GM12872 (cell line): Measurements from ENCODE around the gene CCDC197.

Experiments
- TF ChIP-seq, protein P1 (sequence below): IDR thresholded peaks from 3 replicates; pipeline ENCODE4 v1.5.1; 2011; ENCODE audit warnings: low read depth, mild to moderate bottlenecking, low read length, moderate library complexity; ENCODE audit not compliant: insufficient read depth

The CCDC197 gene

DNA sequence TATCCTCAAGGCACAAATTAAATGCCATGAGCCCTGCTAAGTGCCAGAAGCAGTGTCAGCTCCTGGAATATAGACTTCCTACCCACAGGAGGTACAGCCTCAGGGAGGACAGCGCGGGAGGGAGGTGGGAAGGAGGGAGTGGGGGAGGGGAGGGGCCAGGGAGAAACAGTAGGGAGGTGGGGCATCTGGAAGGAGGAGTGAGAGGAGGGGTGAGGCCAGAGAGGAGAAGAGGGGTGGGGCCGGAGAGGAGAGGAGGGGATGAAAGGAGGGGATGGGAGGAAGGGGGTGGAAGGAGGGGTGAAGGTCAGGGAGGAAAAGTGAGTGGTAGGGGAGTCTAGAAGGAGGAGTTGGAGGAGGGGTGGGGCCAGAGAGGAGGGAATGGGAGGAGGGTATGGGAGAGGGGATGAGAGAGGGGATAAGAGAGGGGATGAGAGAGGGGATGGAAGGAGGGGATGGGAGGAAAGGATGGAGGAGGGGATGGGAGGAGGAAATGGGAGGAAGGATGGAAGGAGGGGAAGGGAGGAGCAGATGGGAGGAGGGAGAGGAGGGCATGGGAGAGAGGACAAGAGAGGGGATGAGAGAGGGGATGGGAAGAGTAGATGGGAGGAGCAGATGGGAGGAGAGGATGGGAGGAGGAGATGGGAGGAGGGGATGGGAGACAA is 9.2 kb upstream of the CCDC197 start:
- TF ChIP-seq, protein P1, sequence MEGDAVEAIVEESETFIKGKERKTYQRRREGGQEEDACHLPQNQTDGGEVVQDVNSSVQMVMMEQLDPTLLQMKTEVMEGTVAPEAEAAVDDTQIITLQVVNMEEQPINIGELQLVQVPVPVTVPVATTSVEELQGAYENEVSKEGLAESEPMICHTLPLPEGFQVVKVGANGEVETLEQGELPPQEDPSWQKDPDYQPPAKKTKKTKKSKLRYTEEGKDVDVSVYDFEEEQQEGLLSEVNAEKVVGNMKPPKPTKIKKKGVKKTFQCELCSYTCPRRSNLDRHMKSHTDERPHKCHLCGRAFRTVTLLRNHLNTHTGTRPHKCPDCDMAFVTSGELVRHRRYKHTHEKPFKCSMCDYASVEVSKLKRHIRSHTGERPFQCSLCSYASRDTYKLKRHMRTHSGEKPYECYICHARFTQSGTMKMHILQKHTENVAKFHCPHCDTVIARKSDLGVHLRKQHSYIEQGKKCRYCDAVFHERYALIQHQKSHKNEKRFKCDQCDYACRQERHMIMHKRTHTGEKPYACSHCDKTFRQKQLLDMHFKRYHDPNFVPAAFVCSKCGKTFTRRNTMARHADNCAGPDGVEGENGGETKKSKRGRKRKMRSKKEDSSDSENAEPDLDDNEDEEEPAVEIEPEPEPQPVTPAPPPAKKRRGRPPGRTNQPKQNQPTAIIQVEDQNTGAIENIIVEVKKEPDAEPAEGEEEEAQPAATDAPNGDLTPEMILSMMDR: no peak

DNA sequence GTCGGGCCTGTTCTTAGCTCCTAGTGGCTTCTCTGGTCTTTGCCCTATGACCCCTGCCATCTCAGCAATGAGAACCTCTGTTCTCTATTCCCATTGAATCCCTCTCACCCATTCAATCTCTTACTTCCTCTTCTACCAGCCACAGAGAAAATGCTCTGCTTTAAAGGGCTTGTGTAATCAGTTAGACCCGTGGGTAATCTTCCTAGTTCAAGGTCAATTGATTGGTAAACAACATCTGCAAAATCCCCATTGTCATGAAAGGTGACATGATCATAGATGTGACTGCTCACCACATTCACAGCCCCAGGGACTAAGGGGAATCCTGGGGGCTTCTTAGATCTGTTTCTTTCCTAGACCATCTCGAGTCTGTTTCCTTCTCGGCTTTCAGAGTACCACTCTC is 7.2 kb upstream of the CCDC197 start:
- TF ChIP-seq, protein P1: no peak

DNA sequence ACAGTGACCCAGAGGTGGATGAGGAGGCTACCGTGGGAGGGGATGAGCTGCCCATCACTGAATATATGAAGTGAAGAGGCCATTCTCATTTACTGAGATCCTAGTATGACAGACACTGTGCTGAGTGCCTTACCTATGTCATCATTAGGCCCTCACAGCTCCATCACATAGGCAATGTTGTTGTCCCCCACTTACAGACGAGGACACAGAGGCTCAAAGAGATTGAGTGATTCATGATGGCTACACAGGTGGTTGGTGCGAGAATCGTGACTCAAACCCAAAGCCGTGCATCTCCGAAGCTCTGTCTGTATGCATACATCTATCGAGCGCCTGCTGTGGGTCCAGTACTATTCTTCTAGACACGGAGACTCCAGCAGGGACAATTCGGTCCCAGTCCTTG is 5.9 kb upstream of the CCDC197 start:
- TF ChIP-seq, protein P1: no peak

DNA sequence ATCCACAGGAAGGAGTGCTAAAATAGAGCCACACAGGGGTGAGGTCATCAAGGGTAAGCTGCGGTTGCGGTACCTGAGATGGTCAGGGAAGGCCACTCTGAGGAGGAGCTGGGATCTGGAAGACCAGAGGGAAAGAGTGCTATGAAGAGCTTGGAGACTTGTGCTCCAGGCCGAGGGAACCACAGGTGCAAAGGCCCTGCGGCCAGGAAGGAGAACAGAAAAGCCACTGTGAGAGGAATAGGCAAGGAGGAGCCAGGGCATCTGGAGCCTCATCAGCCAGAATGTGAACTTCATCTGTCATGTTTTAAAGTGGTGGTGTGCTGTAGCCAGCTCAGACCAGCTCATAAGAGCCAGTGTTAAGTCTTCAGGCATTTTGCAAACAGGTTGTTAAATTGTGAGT is 5.5 kb upstream of the CCDC197 start:
- TF ChIP-seq, protein P1: no peak

DNA sequence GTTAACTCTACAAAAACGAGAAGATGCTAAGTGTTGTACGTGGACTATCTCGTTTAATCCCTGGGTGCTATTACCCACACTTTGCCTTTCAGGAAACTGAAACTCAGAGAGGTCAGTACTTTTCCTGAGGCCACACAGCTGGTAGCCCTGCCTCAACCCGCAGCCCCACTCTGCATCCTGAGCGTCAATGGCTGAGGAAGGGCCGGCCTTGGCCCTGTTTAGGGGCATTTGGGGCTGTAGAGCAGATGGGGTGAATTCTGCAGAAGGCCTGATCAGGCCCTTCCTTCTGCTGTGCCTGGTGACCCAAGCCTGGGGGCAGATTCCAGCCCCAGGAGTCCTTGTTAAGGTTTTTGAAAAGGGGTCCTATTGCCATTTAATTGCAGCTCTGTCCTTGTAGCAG is 3.7 kb upstream of the CCDC197 start:
- TF ChIP-seq, protein P1: no peak

DNA sequence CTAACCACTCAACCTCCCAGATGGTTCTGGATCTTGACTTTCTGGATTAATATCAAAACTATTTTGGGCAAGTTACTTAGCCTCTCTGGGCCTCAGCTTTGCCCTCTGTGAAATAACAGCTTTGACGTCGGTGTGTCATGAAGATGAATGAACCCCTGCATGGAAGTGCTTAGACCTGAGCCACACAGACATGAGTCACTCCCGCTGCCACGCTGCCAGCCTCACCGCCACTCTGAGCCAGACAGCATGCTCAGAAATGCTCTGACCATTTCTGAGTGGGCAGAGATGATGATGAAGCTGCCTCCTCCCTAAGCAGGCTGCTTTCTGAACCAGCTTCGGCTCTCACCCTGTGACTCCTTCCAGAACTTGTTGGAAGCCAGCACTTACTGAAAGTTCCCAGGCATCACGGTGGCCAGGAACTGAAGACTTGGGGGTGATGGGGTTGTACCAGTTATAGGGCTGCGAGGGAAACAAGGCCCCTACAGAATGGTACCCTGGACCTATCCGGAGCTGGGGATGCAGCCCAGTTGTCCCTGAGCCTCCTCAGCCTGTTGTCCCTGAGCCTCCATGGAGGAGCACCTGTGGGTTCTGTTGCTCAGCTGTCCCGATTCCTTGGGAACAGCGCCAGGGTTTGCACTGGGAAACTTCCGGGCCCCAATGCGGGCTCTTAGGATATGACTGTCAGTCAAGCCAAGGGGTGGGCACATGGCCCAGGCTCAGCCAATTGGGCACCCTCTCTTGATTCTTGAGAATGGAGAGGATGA is 2.0 kb upstream of the CCDC197 start:
- TF ChIP-seq, protein P1: no peak

DNA sequence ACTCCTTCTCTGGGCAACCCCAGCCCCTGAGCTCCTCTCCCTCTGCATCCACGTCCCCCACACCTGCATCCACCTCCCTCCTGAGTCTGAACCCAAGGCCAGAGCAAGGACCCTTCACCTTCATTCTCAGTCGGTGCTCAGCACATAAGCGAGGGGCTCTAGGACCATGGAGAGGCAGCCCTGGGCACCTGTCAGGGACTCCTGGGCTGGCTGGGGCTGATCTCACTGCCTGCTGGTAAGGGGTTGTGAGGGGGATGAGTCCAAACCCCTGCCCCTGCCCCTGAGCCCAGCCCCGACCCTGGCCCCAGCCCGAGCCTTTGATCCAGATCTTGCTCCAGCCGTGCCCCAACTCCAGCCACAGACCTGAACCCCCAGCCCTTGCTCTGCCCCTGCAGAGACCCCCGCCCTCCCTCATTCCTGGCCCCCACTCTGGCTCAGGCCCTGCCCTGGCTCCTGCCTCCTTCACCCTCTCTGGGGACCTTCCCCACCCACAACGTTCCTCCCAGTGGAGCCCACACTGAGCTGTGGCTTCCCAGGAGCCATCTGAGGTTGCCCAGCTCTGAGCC is 888 bp upstream of the CCDC197 start:
- TF ChIP-seq, protein P1: no peak
